ENCODE measurements around the gene CST7.

Gene CST7

DNA sequence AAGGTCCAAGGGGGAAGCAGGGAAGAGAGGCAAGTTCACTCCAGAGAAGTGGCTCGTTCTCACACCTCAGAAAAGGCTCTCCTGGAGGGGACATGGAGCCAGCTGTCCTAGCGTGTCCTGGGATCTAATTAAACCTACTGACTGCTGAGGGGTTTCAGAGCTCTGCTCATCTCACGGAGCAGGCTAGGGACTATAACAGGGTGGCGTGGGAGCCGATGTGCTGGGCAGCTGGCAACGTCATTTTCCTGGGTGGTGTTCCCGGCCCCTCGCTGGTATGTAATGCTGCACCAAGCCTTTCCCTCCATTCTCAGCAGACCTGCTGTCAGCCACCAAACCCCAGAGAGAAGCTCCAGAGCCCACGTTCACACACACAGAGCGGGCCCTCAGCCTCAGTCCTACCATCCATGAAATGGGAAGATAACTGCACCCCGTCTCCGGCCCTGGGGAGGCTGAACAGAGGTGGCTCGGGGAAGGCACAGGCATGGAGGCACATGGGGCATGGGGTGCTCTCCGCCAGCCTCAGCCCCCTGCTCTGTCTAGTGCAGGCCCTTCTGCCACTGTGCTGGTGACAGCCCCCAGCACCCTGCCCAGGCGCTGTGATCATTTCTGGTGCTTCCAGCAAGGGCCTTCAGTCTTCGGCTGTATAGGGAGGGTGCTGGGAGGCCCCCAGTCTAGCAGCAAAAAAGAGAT lies 1.9 kb downstream of the CST7 start:
- DNase-seq, result no peak

DNA sequence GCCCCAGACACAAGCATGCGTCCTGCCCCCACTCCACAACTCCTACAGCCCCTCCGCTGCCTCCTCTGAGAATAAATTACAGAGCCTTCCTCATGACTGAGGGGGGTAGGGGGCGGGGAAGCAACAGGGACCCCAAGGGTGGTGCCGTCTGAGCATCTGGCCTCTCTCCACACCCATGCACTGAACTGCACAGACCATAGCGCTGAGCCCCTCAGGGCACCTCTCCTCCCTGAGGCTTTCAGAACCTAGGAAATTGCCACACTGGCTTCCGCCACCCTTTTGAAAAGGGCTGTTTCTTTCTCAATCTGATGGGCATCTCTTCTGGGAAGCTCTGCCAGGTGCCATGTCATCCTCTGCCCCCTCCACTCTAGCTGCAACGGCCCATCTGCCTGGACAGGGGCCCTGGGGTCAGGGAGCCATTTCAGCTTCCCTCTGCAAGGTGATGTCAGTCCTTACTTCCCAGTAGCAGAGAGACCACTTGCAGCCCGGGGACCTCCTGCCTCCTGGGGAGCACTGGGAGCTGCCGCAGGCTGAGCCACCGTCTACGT lies 2.5 kb downstream of the CST7 start:
- DNase-seq, result no peak

DNA sequence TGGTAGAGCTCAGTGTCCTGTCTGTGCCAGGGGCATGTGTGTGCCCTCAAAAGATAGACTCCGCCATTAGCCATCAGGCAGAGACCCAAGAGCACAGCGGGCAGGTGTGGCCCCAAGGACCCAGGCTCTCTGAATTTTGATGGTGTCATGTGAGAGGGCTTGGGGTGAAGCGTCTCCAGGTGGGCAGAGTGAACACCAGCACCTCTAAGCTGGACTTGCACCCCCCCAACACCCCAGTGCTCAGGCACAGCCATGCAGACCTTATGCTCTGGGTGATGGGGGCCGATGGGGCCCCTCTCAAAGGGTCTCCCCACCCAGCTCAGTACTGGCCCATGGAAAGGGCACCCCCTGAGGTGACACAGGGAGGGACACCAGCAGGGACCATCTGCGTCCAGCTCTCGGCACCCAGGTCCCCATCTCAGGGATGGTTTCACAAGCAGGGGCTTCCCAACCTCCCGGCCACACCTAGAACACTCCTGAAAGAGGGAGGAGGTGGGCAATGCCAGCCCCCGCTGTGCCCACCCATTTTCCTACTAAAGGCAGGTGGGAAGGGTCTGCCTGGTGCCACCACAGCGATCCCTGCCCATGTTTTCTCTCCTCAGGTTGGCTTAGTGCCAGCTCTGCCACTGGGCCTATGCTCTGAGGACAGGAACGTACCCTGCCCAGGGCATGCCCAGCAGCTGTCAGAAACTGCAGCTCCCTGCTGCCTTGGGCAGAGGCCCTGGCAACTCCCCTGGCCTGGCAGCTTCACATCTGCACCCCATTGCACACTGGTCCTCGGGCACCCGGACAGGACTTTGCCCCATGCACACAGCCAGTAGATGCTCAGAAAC lies 3.5 kb downstream of the CST7 start:
- DNase-seq, result no peak

DNA sequence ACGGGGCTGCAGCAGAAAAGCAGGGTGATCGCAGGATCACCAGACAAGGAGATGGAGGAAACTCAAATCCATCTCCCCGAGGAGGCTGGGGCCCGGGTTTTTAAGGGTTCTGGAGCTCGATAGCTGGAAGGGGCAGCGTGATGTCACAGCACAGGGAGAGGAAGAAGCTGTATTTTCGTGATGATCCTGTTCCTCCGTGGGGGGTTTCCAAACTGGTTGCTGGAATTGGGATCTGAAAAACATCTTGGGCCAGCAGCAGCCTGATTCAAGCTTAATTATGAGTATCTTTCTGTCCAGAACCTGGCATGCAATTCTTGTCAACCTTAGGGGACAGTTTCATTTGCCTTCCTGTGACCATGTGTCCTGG lies 4.1 kb downstream of the CST7 start:
- DNase-seq, result no peak

DNA sequence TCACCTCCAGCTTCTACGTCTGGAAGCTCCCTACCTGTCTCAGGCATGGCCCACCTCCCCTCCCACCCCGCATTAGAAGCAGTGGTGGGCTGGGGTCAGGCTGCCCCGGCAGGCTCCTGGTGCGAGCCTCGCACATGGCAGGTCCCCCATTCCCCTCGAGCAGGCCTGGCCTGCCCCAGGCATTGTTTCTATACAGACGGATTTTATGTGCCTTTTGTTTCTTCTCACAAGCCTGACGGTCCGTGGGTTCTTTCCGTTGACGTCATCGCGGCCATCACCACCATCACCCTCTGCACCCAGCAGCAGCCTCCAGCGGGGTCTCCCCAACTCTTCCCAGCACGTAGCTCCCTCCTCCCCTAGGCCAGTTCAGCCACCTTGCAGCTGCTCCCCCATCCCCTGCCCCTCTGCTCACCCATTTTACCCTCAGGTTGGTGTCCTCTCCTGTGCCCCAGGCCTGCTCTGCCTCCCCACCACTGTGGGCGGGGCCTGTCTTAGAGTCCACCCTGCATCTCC lies 4.6 kb downstream of the CST7 start:
- DNase-seq, result no peak

DNA sequence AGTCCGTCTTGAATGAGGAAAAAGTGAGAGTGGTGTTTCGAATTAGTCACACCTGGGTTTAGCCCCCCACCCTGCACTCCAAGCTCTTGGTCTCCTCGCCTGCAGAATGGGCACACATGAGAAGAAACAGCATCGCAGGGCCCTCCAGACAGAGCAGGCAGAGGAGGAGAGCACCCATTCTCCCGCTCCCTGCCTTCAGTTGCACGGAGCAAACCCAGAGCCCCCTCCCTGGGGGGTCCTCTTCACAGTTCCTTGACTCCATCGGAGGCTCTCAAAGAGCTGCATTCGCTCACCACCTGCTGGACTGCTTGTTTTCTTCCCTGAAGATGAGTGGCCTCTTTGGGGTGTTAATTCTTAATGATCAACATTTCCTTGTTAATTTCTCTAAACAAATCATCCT lies 5.1 kb downstream of the CST7 start:
- no peak for DNase-seq

DNA sequence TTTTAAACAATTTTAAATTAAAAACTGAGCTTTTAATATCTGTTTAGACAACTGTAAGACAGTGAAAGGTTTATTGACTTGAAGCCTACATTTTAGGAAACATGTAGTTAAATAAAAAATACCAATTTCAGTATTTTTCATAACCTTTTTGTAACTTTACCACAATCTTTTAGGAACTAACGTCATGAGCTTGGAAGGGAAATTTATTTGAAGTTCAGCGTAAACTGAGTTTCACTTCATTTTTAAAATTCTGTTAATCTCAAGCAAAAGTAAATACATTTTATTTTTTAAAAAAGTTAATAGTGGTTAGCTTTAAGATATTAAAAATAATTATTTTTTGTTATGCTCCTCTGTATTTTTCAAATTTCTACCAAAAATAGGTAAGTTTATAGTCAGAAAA lies 5.5 kb downstream of the CST7 start:
- DNase-seq, result peak in 1 of 2 donors; percentile 33

DNA sequence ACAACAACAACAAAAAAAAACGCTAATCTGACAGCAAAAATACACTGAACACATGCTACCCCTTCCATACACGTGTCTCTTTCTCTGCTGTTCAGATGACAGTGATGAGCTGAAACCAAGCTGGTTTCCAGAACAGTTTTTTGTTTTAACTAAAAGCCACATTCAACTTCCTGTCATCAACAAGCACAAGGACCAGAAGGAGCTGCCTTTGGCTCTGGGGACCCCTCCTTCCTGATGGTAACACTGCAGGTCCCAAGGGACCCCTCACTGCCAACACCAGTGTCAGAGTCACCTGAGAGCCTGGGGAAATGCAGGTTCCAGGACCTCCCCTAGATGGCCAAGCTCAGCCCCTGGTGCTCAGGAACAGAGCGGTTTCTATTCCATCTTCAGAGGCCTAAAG lies 6.0 kb downstream of the CST7 start:
- peak in 1 of 2 donors; percentile 10 for DNase-seq

DNA sequence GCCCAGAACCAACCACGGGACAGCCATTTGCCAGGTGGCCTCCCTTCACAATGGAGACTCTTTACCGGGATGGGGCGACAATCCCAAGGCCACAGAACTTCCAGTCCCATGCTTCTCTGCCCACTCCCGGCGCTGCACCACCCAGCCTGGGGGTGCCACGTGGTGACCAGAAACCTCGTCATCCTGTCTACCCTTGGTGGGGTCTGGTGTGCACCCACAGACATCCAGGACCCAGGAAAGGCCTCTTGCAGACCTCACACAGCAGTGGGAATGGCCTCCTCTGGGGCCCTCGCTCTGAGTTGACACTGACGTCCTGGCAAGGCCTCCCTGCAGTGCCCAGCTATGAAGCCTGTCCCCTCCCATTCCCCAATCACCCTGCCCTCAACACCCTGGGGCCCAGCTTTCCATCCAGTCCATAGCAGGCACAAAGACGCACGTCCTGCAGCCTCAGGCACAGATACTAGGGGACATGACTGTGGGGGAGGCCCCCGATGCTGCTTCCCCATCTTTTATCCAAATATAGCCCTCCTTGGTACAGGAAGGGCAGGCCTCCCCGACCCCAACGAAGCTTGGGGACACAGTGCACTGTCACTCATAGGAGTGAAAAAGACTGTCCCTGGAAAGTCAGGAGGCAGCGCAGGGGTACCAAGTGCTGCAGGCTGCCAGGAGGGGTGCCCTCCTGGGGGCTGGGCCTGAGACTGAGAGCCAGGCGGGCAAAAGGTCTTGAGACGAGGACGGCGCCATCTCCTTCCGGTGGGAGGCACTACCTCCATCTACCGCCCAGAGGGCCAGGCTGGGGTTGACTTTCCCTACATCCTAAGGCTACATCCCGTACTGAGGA lies 7.2 kb downstream of the CST7 start:
- no peak for DNase-seq

DNA sequence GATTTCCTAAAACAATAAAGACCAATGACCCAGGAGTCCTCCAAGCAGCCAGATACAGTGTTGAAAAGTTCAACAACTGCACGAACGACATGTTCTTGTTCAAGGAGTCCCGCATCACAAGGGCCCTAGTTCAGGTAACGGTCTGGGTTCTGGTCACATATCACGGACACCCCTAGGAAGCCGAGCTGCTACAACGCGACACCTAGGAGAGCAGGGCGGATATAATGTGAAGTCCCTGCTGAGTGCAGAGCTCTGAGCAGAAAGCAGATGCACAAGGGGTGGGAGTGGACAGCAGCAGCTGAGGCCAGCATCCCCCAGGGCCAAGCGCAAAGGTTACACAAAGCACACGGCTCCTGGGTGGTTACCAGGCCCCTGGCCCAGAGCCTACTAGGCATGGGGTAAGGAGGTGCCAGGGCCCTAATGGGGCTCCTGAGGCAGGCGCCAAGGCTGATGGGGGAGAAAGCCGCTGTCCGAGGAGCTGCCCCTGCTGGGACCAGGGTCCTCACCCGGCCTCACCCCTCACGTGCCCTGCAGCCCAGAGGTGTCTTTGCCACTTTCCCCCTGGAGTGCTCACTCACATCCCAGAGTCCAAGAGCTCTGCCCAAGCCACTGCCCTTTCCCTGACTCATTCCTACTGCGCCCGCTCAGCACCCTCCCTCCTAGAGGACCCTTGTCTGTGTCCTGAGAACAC lies 8.4 kb downstream of the CST7 start:
- no peak for DNase-seq

DNA sequence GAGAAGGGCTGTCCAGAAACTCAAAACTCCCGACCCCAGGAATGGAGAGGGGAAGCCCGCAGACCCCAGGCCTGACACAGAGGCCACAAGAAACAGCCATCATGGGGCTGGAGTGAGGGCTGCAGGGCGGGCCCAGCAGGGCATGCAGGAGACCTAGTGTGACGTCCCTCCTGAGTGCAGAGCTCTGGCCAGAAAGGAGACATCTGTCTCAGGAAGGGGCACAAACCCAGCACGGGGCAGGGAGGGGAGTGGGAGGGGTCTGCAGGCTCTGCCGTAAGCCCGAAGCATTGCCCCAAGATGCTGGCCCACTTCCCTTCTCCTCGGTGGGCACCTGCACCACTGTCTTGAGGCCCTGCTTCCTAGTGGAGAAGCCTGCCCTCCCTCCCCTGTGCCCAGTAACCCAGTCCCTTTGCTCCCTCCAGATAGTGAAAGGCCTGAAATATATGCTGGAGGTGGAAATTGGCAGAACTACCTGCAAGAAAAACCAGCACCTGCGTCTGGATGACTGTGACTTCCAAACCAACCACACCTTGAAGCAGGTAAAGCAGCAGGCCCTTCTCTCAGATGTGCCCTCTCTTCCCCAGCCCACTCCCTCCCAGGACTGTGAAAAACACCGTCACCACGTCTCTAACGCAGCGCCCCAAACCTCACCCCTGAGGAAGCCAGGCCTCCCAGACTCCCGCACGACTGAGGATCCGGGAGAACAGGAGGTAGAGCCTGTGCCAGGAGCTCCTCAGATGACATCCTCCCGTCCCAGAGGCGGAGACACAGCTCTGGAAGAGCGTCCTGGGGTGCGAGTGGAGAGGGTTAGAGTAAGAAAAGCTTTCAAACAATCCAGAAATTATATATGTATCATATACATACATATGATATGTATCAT lies 9.7 kb downstream of the CST7 start:
- no peak for DNase-seq

DNA sequence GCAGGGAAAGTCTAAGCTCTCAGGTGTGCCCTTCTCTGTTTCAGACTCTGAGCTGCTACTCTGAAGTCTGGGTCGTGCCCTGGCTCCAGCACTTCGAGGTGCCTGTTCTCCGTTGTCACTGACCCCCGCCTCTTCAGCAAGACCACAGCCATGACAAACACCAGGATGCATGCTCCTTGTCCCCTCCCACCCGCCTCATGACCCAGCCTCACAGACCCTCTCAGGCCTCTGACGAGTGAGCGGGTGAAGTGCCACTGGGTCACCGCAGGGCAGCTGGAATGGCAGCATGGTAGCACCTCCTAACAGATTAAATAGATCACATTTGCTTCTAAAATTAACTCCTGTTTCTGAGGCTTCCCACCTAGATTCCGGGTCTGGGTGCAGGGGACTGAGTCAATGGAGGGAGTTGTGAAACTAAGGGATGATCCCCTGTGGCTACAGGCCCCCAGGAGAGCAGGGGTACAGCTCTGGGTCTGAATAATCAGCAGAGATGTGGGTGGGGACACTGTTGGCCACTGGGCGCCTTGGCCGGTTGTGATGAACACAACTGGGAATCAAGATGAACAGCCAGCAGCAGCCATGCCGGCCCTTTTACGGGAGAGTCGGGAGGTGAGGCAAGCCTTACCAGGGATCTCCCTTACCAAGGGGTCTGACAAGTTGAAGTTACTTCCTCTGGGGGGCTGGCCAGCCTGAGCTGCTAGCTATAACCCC lies 10.7 kb downstream of the CST7 start:
- no peak for DNase-seq

DNA sequence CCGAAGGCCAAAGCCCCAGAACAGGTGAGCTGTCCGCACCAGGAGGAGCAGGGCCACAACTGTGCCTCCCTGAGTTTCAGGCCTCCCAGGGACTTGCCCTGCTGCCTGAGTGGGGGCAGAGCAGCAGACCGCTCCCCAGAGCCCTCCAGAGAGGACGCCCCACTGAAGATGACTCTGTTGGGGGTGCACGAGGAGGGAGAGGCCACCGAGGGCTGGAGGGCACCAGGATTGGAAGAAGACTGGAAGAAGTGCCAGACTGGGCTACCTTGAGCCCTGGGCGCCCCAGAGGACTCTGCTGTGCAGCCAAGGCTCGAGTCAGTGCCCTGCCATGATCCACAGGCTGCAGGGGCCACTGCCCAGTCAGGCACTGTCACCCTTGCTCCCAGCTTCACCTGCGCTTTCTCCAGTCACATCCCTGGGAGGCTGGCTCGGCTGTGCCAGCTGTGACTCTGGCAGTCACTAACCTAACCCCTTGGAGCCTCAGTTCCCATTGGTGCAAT lies 11.3 kb downstream of the CST7 start:
- no peak for DNase-seq

DNA sequence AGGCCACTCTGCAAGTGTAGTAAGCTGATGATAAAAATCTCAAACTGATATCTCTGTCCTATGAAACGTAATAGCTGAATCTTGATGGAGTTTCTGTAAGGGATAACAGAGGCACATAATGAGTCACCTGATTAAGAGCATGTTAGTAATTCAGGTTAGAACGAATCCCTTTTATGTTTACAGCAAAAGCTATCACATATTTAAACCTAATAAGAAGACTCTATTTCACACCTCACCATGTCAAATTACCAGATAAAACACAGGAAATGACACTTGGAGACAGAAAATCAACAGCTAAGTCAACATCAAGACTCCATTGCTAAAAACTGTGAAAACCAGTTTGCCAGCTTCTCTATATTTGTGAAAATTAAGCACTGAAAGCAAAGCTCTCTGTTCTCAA lies 11.8 kb downstream of the CST7 start:
- DNase-seq, result no peak

DNA sequence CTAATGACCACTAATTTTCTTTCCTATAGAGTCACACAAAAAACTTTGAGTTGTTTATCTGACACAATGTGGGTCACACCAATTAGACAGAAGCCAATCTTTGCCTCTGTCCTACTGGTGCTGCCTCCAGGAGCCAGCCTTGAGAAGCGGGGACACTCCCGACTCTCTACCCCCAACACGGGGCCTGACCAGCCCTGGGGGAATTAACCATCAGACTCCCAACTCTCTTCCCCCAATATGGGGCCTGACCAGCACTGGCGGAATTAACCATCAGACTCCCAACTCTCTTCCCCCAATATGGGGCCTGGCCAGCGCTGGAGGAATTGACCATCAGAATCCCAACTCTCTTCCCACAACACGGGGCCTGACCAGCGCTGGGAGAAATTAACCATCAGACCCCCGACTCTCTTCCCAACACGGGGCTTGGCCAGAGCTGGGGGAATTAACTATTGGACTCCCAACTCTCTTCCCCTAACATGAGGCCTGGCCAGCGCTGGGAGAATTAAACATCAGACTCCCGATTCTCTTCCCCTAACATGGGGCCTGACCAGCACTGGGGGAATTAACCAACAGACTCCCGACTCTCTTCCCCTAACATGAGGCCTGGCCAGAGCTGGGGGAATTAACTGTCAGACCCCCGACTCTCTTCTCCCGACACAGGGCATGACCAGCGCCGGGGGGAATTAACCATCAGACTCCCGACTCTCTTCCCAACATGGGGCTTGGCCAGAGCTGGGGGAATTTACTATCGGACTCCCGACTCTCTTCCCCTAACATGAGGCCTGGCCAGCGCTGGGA lies 12.5 kb downstream of the CST7 start:
- no peak for DNase-seq

DNA sequence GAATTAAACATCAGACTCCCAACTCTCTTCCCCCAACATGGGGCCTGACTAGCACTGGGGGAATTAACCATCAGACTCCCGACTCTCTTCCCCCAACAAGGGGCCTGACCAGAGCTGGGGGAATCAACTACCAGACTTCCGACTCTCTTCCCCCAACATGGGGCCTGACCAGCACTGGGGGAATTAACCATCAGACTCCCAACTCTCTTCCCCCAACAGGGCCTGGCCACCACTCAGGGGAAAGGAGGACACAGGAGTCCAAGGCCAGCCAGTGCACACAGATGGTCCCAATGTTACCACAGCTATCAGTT lies 13.1 kb downstream of the CST7 start:
- DNase-seq, result no peak

DNA sequence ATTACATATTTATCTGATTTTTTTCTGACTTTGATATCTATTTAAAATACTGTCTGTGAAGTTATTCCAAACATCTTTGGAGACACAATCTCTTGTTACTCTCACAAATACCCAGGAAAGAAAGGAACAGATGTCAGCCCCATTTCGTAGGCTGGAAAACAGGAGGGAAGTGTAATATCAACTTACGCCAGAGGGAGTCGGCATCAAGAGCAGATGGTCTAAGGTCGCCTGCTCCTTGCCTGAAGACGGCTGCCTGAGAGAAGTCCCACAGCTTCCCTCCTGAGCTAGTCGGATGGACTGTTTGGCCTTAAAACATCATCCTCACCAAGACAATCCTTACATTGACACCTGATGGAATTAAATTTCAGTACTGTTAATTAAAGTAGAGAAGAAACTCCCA lies 13.4 kb downstream of the CST7 start:
- DNase-seq, result no peak

DNA sequence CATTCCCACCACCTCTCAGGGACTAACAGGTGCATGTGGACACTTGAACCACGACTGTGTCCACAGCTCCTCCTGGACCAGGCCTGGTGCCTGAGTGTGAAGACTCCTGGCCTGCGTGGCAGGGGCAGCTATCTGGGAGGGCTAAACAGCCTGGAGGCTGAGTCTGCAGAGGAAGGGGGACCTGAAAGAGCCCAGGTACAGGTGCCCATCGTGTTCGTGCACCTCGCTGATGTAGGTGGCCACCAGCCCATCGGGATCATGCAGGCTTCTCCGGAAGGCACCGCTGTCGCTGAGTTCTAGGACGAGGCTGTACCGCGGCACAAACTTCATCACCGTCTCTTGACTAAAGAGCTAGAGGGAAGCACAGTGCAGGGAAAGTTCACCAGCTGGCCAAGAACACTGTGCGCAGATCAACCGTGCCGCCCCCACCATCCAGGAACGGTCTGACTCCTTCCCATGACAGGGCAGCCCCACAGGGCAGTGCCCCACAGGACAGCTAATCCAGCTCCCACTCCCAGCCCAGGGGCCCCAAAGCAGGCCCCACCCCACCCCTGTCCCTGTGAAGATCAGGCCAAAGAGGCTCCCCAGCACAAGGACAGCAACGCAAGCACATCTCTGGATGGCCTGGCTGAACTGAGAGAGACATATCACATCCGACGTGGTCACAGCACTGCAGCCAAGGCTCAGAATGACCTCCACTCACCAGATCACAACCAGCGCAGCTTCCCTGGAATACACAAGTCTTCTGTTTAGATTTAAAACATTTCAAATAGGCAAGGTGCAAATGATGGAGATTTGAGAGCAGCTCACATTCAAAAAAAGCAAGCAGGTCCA lies 14.8 kb downstream of the CST7 start:
- DNase-seq, result no peak

DNA sequence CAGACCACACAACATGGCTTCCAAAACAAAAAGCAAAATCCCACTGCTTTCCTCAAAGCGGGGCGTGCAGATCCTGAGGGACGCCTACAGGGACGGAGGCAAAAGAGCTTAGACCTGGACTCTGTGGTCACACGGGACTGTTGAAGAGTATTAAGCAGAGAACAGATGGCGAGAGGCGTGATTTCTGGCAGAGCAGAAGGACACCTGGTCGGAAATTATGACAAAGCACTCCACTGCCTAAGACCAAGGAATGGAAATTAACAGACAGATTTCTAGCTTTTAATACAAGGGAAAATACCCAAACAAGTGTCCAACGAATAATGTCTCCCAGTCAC lies 15.4 kb downstream of the CST7 start:
- DNase-seq, result no peak

Data from inflammatory macrophage (primary cell).